GM23248 (cell line): ENCODE results near the gene CCDC97. TPM values are rescaled to one million over a fixed set of nuclear protein-coding genes. Genes with fewer than 3 reads are reported as not detected.

Source experiments
- DNase-seq: peaks from one replicate; pipeline ENCODE4 v3.0.0-alpha.2; 2015
- H2AFZ ChIP-seq: fragments of 200-600 bp; sonication (generic); 2 replicates; pipeline ENCODE4 v1.6.1; 2016; ENCODE audit warnings: antibody characterized with exemption
- H3F3A ChIP-seq: fragments of 200-600 bp; sonication (generic); 2 replicates; pipeline ENCODE4 v1.6.1; 2016; ENCODE audit warnings: mild to moderate bottlenecking, antibody characterized with exemption, mixed run types; ENCODE audit not compliant: insufficient read depth
- H3K27ac ChIP-seq: fragments of 200-600 bp; sonication (generic); 2 replicates; pipeline ENCODE4 v1.5.1; 2016; ENCODE audit warnings: mild to moderate bottlenecking
- H3K27me3 ChIP-seq: fragments of 200-600 bp; sonication (generic); replicated peaks from 2 replicates; pipeline ENCODE4 v1.6.1; 2016; ENCODE audit warnings: mild to moderate bottlenecking; ENCODE audit not compliant: insufficient read depth
- H3K36me3 ChIP-seq: fragments of 200-600 bp; sonication (generic); 2 replicates; pipeline ENCODE4 v1.6.1; 2016; ENCODE audit warnings: low read depth, mild to moderate bottlenecking
- H3K4me1 ChIP-seq: fragments of 200-600 bp; sonication (generic); 2 replicates; pipeline ENCODE4 v1.6.1; 2016; ENCODE audit warnings: mild to moderate bottlenecking; ENCODE audit not compliant: insufficient read depth
- H3K4me2 ChIP-seq: fragments of 200-600 bp; sonication (generic); one replicate; pipeline ENCODE4 v1.6.1; 2016; ENCODE audit warnings: mild to moderate bottlenecking; ENCODE audit not compliant: unreplicated experiment
- H3K4me3 ChIP-seq: fragments of 200-600 bp; sonication (generic); 2 replicates; pipeline ENCODE4 v1.5.1; 2016; ENCODE audit warnings: mild to moderate bottlenecking
- H3K79me2 ChIP-seq: fragments of 200-600 bp; sonication (generic); 2 replicates; pipeline ENCODE4 v1.6.1; 2016; ENCODE audit warnings: mild to moderate bottlenecking; ENCODE audit not compliant: insufficient read depth
- H3K9ac ChIP-seq: fragments of 200-600 bp; sonication (generic); 2 replicates; pipeline ENCODE4 v1.6.1; 2016; ENCODE audit warnings: mild to moderate bottlenecking
- H3K9me2 ChIP-seq: fragments of 200-600 bp; sonication (generic); 2 replicates; pipeline ENCODE4 v1.6.1; 2016; ENCODE audit warnings: mixed run types, mild to moderate bottlenecking, moderate library complexity; ENCODE audit not compliant: insufficient read depth
- H3K9me3 ChIP-seq: fragments of 200-600 bp; sonication (generic); one replicate; pipeline ENCODE4 v1.6.1; 2017; ENCODE audit warnings: low read depth
- H4K20me1 ChIP-seq: fragments of 200-600 bp; sonication (generic); 2 replicates; pipeline ENCODE4 v1.6.0; 2016; ENCODE audit not compliant: insufficient read depth
- EZH2 ChIP-seq: fragments of 200-600 bp; sonication (generic); IDR thresholded peaks from 2 replicates; pipeline ENCODE4 v1.6.1; 2018; ENCODE audit warnings: antibody characterized with exemption, mild to moderate bottlenecking; ENCODE audit not compliant: insufficient read depth, poor library complexity, severe bottlenecking
- EZH2phosphoT487 ChIP-seq: fragments of 200-600 bp; sonication (generic); IDR thresholded peaks from 2 replicates; pipeline ENCODE4 v1.6.1; 2018; ENCODE audit warnings: antibody characterized with exemption, moderate library complexity, mild to moderate bottlenecking, low read depth; ENCODE audit not compliant: insufficient read depth
- WGBS, 2 experiments: methylation state at CpG; one replicate each; pipeline ENCODE4 v1.1.6; 2015 to 2017; ENCODE audit warnings: low lambda C conversion rate in 2 of 2, low coverage in 1 of 2; ENCODE audit errors: missing lambda C conversion rate in 2 of 2; 5-methylcytosine and 5-hydroxymethylcytosine counted together
- in situ Hi-C: fragments of 300-500 bp; cut with MboI; formaldehyde crosslinking; loops from 2 replicates; pipeline ENCODE4 v1.15.0; 2020
- polyA plus RNA-seq: library from polyadenylated mRNA; unstranded; fragments of >200 nt; fragmentation: Nextera tagmentation; extraction: Ambion mirVana; gene quantifications from 2 replicates; pipeline ENCODE4 v1.2.1, GENCODE V29; 2016
- total RNA-seq: library from RNA; depleted of rRNA; stranded (reverse); fragments of >200 nt; shearing (Covaris generic); gene quantifications from 2 replicates; pipeline ENCODE4 v1.2.3, GENCODE V29; 2014

CCDC97 gene
- total and polyA plus RNA-seq, 2 experiments from 2014 or later = 5.2 to 12.3 TPM

- Histone ChIP-seq H3K27me3 (no peaks in the 10 kb centered on the region), H3K36me3 (peaks cover 11% of the 10 kb centered on the region), H3K9me3 (no peaks in the 10 kb centered on the region), H3K79me2 (peaks cover 67% of the 10 kb centered on the region), H3K4me1 (peaks cover 8% of the 10 kb centered on the region; the same call in 1 of the 2 replicates), H3F3A (no peaks in the 10 kb centered on the region), H3K9ac (peak overlapping the region; percentile 87), H3K27ac (peak overlapping the region; percentile 66), H3K9me2 (no peaks in the 10 kb centered on the region), H2AFZ (peak overlapping the region; percentile 39), H4K20me1 (no peaks in the 10 kb centered on the region), H3K4me3 (peak overlapping the region; percentile 95), H3K4me2 (peak overlapping the region; percentile 76)
- WGBS, 2 experiments = 1 to 2% methylated on average over 43 to 57 of the region's 58 CpGs
- in situ Hi-C loops = no loop called here
- TF ChIP-seq EZH2phosphoT487 (no peak), EZH2 (no peak)
- DNase-seq = peak; percentile 84
Observed at GRCh38 chr19:41351339-41352245, 41.6 kb downstream of the CCDC97 start.

GRCh38 chr19:41352279-41352608 is 42.3 kb downstream of the CCDC97 start:
- no peak for DNase-seq
- Histone ChIP-seq H3K4me3 (peak overlapping the region; percentile 95), H3K9me3 (no peaks in the 10 kb centered on the region), H3K9me2 (no peaks in the 10 kb centered on the region), H4K20me1 (no peaks in the 10 kb centered on the region), H3K79me2 (peaks cover 60% of the 10 kb centered on the region), H3K27me3 (no peaks in the 10 kb centered on the region), H3K9ac (peak overlapping the region; percentile 87), H3K4me2 (peak overlapping the region; percentile 76), H3K36me3 (peaks cover 6% of the 10 kb centered on the region), H3K4me1 (peaks cover 8% of the 10 kb centered on the region; the same call in 1 of the 2 replicates), H2AFZ (peak overlapping the region; percentile 4; the same call in 1 of the 2 replicates), H3F3A (no peaks in the 10 kb centered on the region), H3K27ac (peak overlapping the region; percentile 66)
- TF ChIP-seq EZH2phosphoT487 (no peak), EZH2 (no peak)
- WGBS, 2 experiments = 0 to 1% methylated on average over 10 to 12 of the region's 12 CpGs
- in situ Hi-C loops = no loop called here

GRCh38 chr19:41352609-41353465 is 42.9 kb downstream of the CCDC97 start:
- in situ Hi-C loops = no loop called here
- no peaks in the 10 kb centered on the region for H3K9me3 ChIP-seq
- peak; percentile 70 for DNase-seq
- peak overlapping the region; percentile 4; the same call in 1 of the 2 replicates for H2AFZ ChIP-seq
- H3K79me2 ChIP-seq = peaks cover 54% of the 10 kb centered on the region
- H3K27me3 ChIP-seq = no peaks in the 10 kb centered on the region
- TF ChIP-seq EZH2 (no peak), EZH2phosphoT487 (no peak)
- H3K9ac ChIP-seq = peak overlapping the region; percentile 87
- WGBS, 2 experiments = 1% methylated on average over 61 to 71 of the region's 71 CpGs
- H4K20me1 ChIP-seq = no peaks in the 10 kb centered on the region
- H3K4me3 ChIP-seq = peak overlapping the region; percentile 95
- H3K9me2 ChIP-seq = no peaks in the 10 kb centered on the region
- peak overlapping the region; percentile 66 for H3K27ac ChIP-seq
- peaks cover 8% of the 10 kb centered on the region; the same call in 1 of the 2 replicates for H3K4me1 ChIP-seq
- peak overlapping the region; percentile 76 for H3K4me2 ChIP-seq
- H3K36me3 ChIP-seq = peaks cover 3% of the 10 kb centered on the region
- no peaks in the 10 kb centered on the region for H3F3A ChIP-seq
